ENCODE measurements around the gene TWF1.

- TF ChIP-seq CTCF (IDR thresholded peaks at IDR 0.05 in 2 of 3, conservative IDR thresholded peaks at IDR 0.05 in 1 of 3; ENCODE audit: insufficient read depth in 2 of 3, low read depth in 1 of 3, low read length in 3 of 3) (no peak), NRF1 (conservative IDR thresholded peaks at IDR 0.05 in 1 of 2, IDR thresholded peaks at IDR 0.05 in 1 of 2) (no peak), CREB1 (IDR thresholded peaks at IDR 0.05) (no peak), CREB1 (CRISPR knock-in tag; IDR thresholded peaks at IDR 0.05) (no peak), SNAPC5 (CRISPR knock-in tag; IDR thresholded peaks at IDR 0.05) (no peak)
These were observed 813 bp downstream of the TWF1 start for GRCh38 chr12:43805149-43805859.
